Spleen (tissue), 7 donors: ENCODE results near the gene CYBA.

ENCODE experiments used
- CTCF ChIP-seq, 11 experiments: fragments of 200-600 bp in 7 of 11; fragments of 450-650 bp in 4 of 11; sonication (generic) in 4 of 11; IDR thresholded peaks in 8 of 11; conservative IDR thresholded peaks in 3 of 11; 1 replicate in 7 of 11; 2 replicates in 4 of 11; pipeline versions ENCODE4 v1.4.0 to v1.8.0; 2016 to 2021; ENCODE audit warnings: antibody characterized with exemption in 11 of 11, inconsistent platforms in 4 of 11, mild to moderate bottlenecking in 1 of 11
- POLR2A ChIP-seq, 3 donors: fragments of 450-650 bp; IDR thresholded peaks; one replicate each; pipeline ENCODE4 v1.5.1; 2017; ENCODE audit warnings: antibody characterized with exemption in 3 of 3, mild to moderate bottlenecking in 1 of 3
- donor health status: DM: no; HTN: no; CAD: no; lungs with moderate emphysema.
- donor health status: DM: no; HTN: no; CAD: no.
- donor health status: DM: no; HTN: no; CAD: no.

DNA sequence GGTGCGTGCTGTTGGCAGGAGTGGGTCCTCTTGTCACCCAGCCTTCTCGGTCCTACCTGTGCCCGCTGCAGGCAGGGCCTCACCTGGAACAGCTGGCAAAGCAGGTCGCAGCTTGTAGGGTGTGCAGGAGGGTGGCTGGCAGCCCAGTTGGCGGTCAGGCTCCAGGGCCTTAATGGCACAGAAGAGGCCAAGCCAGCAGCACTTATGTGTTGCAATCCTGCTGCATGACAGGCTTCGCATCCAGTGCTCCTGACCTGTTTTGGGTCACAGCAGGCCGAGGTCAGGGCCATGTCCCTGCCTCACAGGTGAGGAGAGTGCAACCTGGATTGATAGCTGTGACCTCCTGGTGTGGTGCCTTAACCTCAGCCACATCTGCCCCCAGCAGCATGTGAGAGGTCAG, 48.8 kb downstream of the CYBA start:
- TF ChIP-seq CTCF (IDR thresholded peaks at IDR 0.05 in 8 of 11, conservative IDR thresholded peaks at IDR 0.05 in 3 of 11) (no peak), POLR2A (IDR thresholded peaks at IDR 0.05) (no peak)
